ENCODE measurements around the gene RANBP1. TPM values are rescaled to one million over a fixed set of nuclear protein-coding genes. Genes with fewer than 3 reads are reported as not detected.

Gene RANBP1
- total RNA-seq, 2 experiments from 2014 or later: 406 to 570 TPM

DNA sequence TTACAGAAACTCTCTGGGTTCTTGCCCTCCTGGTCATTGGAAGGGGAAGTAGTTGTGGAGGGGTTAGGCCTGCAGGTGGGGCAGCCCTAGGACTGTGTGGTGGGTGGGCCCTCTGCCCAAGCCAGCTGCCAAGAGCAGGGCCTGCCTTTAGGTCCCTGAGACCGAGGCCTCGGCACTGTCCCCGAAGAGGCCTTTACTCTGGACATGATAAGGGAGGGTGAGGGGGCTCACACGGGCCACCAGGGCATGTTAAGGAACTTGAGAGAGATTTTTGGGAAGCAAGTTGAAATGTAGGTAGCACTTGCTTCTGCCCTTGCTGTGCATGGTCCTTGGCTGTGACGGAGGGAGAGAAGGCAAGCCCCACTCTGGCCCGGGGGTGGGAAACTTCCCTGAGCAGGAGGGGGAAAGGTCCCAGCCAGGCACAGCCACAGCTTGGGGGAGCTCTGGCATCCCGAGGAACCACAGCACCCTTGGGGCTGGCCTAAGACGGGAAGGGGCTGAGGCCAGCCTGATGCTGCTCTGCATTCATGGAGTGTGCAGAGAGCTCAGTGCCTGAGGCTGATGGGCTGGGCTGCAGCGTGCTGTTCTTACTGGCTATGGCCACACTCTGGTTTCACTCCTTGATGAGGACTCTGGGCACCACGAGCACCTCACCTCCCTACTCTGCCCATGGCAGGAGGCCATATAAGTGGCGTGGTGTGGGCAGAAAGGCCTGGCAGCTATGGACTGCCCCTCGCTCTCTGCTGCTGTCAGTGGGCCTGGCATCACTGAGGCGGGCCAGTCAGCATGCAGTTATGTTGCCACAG lies 7.8 kb upstream of the RANBP1 start:
- BruUV-seq (replicated peaks): no TSS peak
- POLR2A ChIA-PET: no interaction called here
- H3K4me2 ChIP-seq (ENCODE audit: low read length): no peak overlapping the region

DNA sequence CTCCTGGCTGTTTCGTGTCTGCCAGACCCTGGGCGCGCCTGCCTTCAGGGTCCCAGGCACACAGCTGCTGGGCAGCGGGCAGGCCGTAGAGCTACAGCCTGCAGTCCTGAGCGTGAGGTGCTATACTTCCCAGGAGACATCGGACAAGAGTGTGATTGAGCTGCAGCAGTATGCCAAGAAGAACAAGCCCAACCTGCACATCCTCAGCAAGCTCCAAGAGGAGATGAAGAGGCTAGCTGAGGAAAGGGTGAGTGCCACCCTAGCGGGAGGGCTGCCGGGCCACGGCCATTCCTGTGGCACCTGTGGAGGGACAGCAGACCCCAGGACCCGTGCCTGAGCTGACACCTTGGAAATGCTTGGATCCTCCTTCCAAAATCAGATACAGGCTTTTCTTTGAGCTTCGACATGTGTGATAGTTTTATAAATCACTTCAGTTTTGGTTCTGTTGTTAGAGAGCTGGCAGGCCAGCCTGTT lies 7.1 kb upstream of the RANBP1 start:
- Histone ChIP-seq H3K4me3 (ENCODE audit: low read depth, low read length, poor library complexity, severe bottlenecking) (no peak overlapping the region), H3K4me2 (ENCODE audit: low read length) (no peak overlapping the region), H3K9me3 (ENCODE audit: low read length) (no peaks in the 10 kb centered on the region), H4K20me1 (ENCODE audit: insufficient read depth, low read length) (no peaks in the 10 kb centered on the region), H2AFZ (ENCODE audit: low read length) (no peak overlapping the region), H3K79me2 (ENCODE audit: insufficient read depth, low read depth, low read length) (no peaks in the 10 kb centered on the region), H3K36me3 (ENCODE audit: insufficient read depth, low read length) (peaks cover 96% of the 10 kb centered on the region), H3K9me2 (ENCODE audit: insufficient read depth, low read length) (no peaks in the 10 kb centered on the region), H3K27ac (ENCODE audit: low read depth, low read length, poor library complexity, severe bottlenecking) (no peak overlapping the region), H3K4me1 (ENCODE audit: insufficient read depth, low read length, poor library complexity, severe bottlenecking) (peaks cover 24% of the 10 kb centered on the region)
- no peak for DNase-seq (ENCODE audit: low spot score)
- intact Hi-C loops (cut with micrococcal nuclease; ENCODE audit: unreplicated experiment): no loop called here
- ChIA-PET POLR2A (no interaction called here), CTCF (ENCODE audit: unreplicated experiment) (no interaction called here)
- TF ChIP-seq CTCF (conservative IDR thresholded peaks at IDR 0.05; ENCODE audit: low read length): no peak
- TF ChIP-seq EZH2phosphoT487 (IDR thresholded peaks at IDR 0.05; ENCODE audit: borderline replicate concordance, low read depth, low read length): no peak
- BruUV-seq (replicated peaks): no TSS peak

More for the DNA sequence above, 7.8 kb upstream of the RANBP1 start:
- intact Hi-C loops (cut with micrococcal nuclease; ENCODE audit: unreplicated experiment): no loop called here
- CTCF ChIA-PET (ENCODE audit: unreplicated experiment): no interaction called here
- no peak overlapping the region for H2AFZ ChIP-seq (ENCODE audit: low read length)
- no peaks in the 10 kb centered on the region for H3K79me2 ChIP-seq (ENCODE audit: insufficient read depth, low read depth, low read length)
- no peaks in the 10 kb centered on the region for H3K9me2 ChIP-seq (ENCODE audit: insufficient read depth, low read length)
- H4K20me1 ChIP-seq (ENCODE audit: insufficient read depth, low read length): no peaks in the 10 kb centered on the region
- no peak overlapping the region for H3K27ac ChIP-seq (ENCODE audit: low read depth, low read length, poor library complexity, severe bottlenecking)
- TF ChIP-seq EZH2phosphoT487 (IDR thresholded peaks at IDR 0.05; ENCODE audit: borderline replicate concordance, low read depth, low read length) (no peak), CTCF (conservative IDR thresholded peaks at IDR 0.05; ENCODE audit: low read length) (no peak)
- no peak for DNase-seq (ENCODE audit: low spot score)
- peaks cover 95% of the 10 kb centered on the region for H3K36me3 ChIP-seq (ENCODE audit: insufficient read depth, low read length)
- peaks cover 24% of the 10 kb centered on the region for H3K4me1 ChIP-seq (ENCODE audit: insufficient read depth, low read length, poor library complexity, severe bottlenecking)
- no peak overlapping the region for H3K4me3 ChIP-seq (ENCODE audit: low read depth, low read length, poor library complexity, severe bottlenecking)
- no peaks in the 10 kb centered on the region for H3K9me3 ChIP-seq (ENCODE audit: low read length)

Measured in OCI-LY7 (cell line).